ENCODE data around the gene FBXL16.
"Not testable (repeated sequence)": the region's sequence is repeated elsewhere in the genome, so short reads cannot be mapped to it uniquely, and the experiment has no call there.

DNA sequence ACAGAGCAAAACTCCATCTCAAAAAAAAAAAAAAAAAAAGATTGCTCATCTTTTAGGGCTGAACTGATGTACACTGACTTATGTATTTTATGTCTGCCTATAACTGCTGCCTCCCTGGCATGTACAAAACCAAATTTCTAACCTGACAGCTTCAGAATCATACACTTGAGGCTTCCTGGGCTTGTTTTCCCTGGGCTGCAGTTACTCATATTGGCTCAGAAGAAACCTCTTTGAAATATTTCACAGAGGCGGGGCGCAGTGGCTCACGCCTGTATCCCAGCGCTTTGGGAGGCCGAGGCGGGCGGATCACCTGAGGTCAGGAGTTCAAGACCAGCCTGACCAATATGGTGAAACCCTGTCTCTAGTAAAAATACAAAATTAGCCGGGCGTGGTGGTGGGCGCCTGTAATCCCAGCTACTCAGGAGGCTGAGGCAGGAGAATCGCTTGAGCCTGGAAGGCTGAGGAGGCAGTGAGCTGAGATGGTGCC is 48.6 kb upstream of the FBXL16 start:
- TF ChIP-seq, protein P1, sequence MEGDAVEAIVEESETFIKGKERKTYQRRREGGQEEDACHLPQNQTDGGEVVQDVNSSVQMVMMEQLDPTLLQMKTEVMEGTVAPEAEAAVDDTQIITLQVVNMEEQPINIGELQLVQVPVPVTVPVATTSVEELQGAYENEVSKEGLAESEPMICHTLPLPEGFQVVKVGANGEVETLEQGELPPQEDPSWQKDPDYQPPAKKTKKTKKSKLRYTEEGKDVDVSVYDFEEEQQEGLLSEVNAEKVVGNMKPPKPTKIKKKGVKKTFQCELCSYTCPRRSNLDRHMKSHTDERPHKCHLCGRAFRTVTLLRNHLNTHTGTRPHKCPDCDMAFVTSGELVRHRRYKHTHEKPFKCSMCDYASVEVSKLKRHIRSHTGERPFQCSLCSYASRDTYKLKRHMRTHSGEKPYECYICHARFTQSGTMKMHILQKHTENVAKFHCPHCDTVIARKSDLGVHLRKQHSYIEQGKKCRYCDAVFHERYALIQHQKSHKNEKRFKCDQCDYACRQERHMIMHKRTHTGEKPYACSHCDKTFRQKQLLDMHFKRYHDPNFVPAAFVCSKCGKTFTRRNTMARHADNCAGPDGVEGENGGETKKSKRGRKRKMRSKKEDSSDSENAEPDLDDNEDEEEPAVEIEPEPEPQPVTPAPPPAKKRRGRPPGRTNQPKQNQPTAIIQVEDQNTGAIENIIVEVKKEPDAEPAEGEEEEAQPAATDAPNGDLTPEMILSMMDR (IDR thresholded peaks at IDR 0.05): not testable (repeated sequence)
- not testable (repeated sequence) for TF ChIP-seq EZH2 (IDR thresholded peaks at IDR 0.05)
